HG03460 (cell line): ENCODE results near the gene NUDT9.

Experiments
- ATAC-seq: cut with Tn5 transposase; IDR thresholded peaks from one replicate; pipeline ENCODE4 v1.9.1; 2021; ENCODE audit not compliant: unreplicated experiment

NUDT9 gene

GRCh38 chr4:87505862-87506261 is 83.5 kb downstream of the NUDT9 start:
- no peak for ATAC-seq

- no peak for ATAC-seq
Measured at GRCh38 chr4:87506974-87507701, 84.8 kb downstream of the NUDT9 start.
